GM12878 (cell line): ENCODE data around the gene ERVMER34-1. TPM values are rescaled to one million over a fixed set of nuclear protein-coding genes. Genes with fewer than 3 reads are reported as not detected.

ENCODE experiments used
- ATAC-seq: fragments of 200-7000 bp; cut with Tn5 transposase; 3 replicates; pipeline ENCODE4 v1.9.1; 2020; ENCODE audit warnings: mild to moderate bottlenecking, moderate library complexity
- BruUV-seq: library from RNA; stranded (reverse); fragments of 400-500 nt; replicated peaks from 2 replicates; lab custom pipeline; 2021; lab: Mats Ljungman, UMichigan
- CTCF ChIA-PET: fragments of 300-600 bp; sonication (Branson Sonifier 250); formaldehyde crosslinking; extraction: SDS; loops from one replicate; lab custom pipeline; 2021; ENCODE audit warnings: inconsistent platforms; lab: Yijun Ruan, JAX
- POLR2A ChIA-PET: fragments of 350-600 bp; formaldehyde crosslinking; extraction: SDS; loops from one replicate; lab custom pipeline; 2021; ENCODE audit warnings: inconsistent platforms; lab: Charles Lee
- RAD21 ChIA-PET: fragments of 300-600 bp; sonication (Branson Sonifier 250); formaldehyde crosslinking; loops from one replicate; lab custom pipeline; 2023; ENCODE audit warnings: antibody characterized with exemption; ENCODE audit not compliant: unreplicated experiment; lab: Charles Lee
- SMC1A ChIA-PET: fragments of 300-600 bp; sonication (Branson Sonifier 250); formaldehyde crosslinking; loops from one replicate; lab custom pipeline; 2023; ENCODE audit not compliant: unreplicated experiment, uncharacterized antibody; lab: Charles Lee
- DNase-seq: peaks from one replicate; pipeline ENCODE4 v3.0.0-alpha.2; 2011; ENCODE audit warnings: low read depth, low spot score
- FAIRE-seq: peaks from 3 replicates; lab custom pipeline; 2011; peaks lifted over from hg19 to GRCh38; lab: Jason Lieb, UNC
- H2AFZ ChIP-seq: 2 replicates; pipeline ENCODE4 v1.6.0; 2011; ENCODE audit warnings: low read depth, low read length, control low read depth; ENCODE audit not compliant: control insufficient read depth
- H3K27ac ChIP-seq: 2 replicates; pipeline ENCODE4 v1.5.1; 2011; ENCODE audit warnings: control low read depth; ENCODE audit not compliant: control insufficient read depth, insufficient read depth
- H3K27me3 ChIP-seq, 2 experiments: replicated peaks in 1 of 2; 2 replicates each; pipeline versions ENCODE4 v1.6.0 to v1.6.1; 2011; ENCODE audit warnings: low read length in 1 of 2; ENCODE audit not compliant: control insufficient read depth in 2 of 2, insufficient read depth in 2 of 2
- H3K36me3 ChIP-seq, 2 experiments: 2 replicates each; pipeline ENCODE4 v1.5.1; 2011; ENCODE audit warnings: low read length in 1 of 2; ENCODE audit not compliant: control insufficient read depth in 2 of 2, insufficient read depth in 2 of 2
- H3K4me1 ChIP-seq: 2 replicates; pipeline ENCODE4 v1.6.1; 2011; ENCODE audit warnings: mild to moderate bottlenecking, low read length, moderate library complexity, mixed read lengths; ENCODE audit not compliant: control insufficient read depth, insufficient read depth
- H3K4me2 ChIP-seq: 2 replicates; pipeline ENCODE4 v1.6.0; 2011; ENCODE audit warnings: control low read depth; ENCODE audit not compliant: control insufficient read depth, insufficient read depth
- H3K4me3 ChIP-seq: fragments of 200-600 bp; sonication (generic); 2 replicates; pipeline ENCODE4 v1.5.1; 2016
- H3K79me2 ChIP-seq: 2 replicates; pipeline ENCODE4 v1.6.0; 2011; ENCODE audit warnings: low read length; ENCODE audit not compliant: control insufficient read depth, insufficient read depth
- H3K9ac ChIP-seq: 2 replicates; pipeline ENCODE4 v1.8.0; 2011; ENCODE audit warnings: low read length, control low read depth, mixed read lengths; ENCODE audit not compliant: control insufficient read depth, insufficient read depth
- H3K9me3 ChIP-seq: replicated peaks from 3 replicates; pipeline ENCODE4 v1.5.1; 2011; ENCODE audit warnings: mild to moderate bottlenecking, low read length; ENCODE audit not compliant: control insufficient read depth, insufficient read depth
- H4K20me1 ChIP-seq: 2 replicates; pipeline ENCODE4 v1.6.0; 2011; ENCODE audit not compliant: control insufficient read depth, insufficient read depth
- BCL11A ChIP-seq: IDR thresholded peaks from 2 replicates; pipeline ENCODE4 v1.6.1; 2011; ENCODE audit warnings: low read depth, low read length
- BMI1 ChIP-seq: fragments of 450-650 bp; IDR thresholded peaks from 2 replicates; pipeline ENCODE4 v1.6.1; 2016; ENCODE audit warnings: mild to moderate bottlenecking, moderate library complexity, borderline replicate concordance
- BRCA1 ChIP-seq: IDR thresholded peaks from 2 replicates; pipeline ENCODE4 v1.6.1; 2011; ENCODE audit warnings: low read depth, low read length, improper control_type of control experiment
- FOXM1 ChIP-seq: IDR thresholded peaks from 2 replicates; pipeline ENCODE4 v1.6.1; 2012; ENCODE audit warnings: low read depth, mild to moderate bottlenecking, inconsistent platforms, low read length, moderate library complexity
- MEF2B ChIP-seq: fragments of 450-650 bp; IDR thresholded peaks from 2 replicates; pipeline ENCODE4 v1.6.1; 2018; ENCODE audit warnings: mild to moderate bottlenecking, moderate library complexity; ENCODE audit not compliant: partially characterized antibody, poor library complexity, severe bottlenecking
- NFIC ChIP-seq: IDR thresholded peaks from 2 replicates; pipeline ENCODE4 v1.6.1; 2012; ENCODE audit warnings: low read depth, mild to moderate bottlenecking, inconsistent platforms, low read length, moderate library complexity
- NFYB ChIP-seq: IDR thresholded peaks from 2 replicates; pipeline ENCODE4 v1.6.1; 2011; ENCODE audit warnings: low read depth, mild to moderate bottlenecking, low read length, improper control_type of control experiment, moderate library complexity; ENCODE audit not compliant: insufficient read depth
- NKRF ChIP-seq: fragments of 450-650 bp; conservative IDR thresholded peaks from 2 replicates; pipeline ENCODE4 v1.6.1; 2017; ENCODE audit warnings: mild to moderate bottlenecking, moderate library complexity
- NR2C2 ChIP-seq: IDR thresholded peaks from 2 replicates; pipeline ENCODE4 v1.6.1; 2011; ENCODE audit warnings: borderline replicate concordance, low read depth; ENCODE audit not compliant: control insufficient read depth, insufficient read length
- RAD21 ChIP-seq: IDR thresholded peaks from 2 replicates; pipeline ENCODE4 v1.6.1; 2011; ENCODE audit warnings: mild to moderate bottlenecking, low read depth, low read length, moderate library complexity; ENCODE audit not compliant: insufficient read depth
- RAD51 ChIP-seq: fragments of 450-650 bp; IDR thresholded peaks from 2 replicates; pipeline ENCODE4 v1.6.1; 2016; ENCODE audit warnings: moderate library complexity, mild to moderate bottlenecking, inconsistent platforms
- RELB ChIP-seq: fragments of 450-650 bp; IDR thresholded peaks from 2 replicates; pipeline ENCODE4 v1.6.1; 2017; ENCODE audit warnings: low read depth, mild to moderate bottlenecking, moderate library complexity
- RUNX3 ChIP-seq: IDR thresholded peaks from 2 replicates; pipeline ENCODE4 v1.6.1; 2012; ENCODE audit warnings: low read length, inconsistent platforms
- SMAD1 ChIP-seq: fragments of 450-650 bp; IDR thresholded peaks from 2 replicates; pipeline ENCODE4 v1.6.1; 2018; ENCODE audit warnings: mild to moderate bottlenecking, low read depth; ENCODE audit not compliant: partially characterized antibody
- SMARCA5 ChIP-seq: fragments of 450-650 bp; IDR thresholded peaks from 2 replicates; pipeline ENCODE4 v1.6.1; 2017; ENCODE audit warnings: mild to moderate bottlenecking
- STAT3 ChIP-seq: IDR thresholded peaks from 2 replicates; pipeline ENCODE4 v1.6.1; 2011; ENCODE audit warnings: low read depth, low read length, improper control_type of control experiment
- WRNIP1 ChIP-seq: IDR thresholded peaks from 2 replicates; pipeline ENCODE4 v1.6.1; 2011; ENCODE audit warnings: low read depth, low read length, improper control_type of control experiment, borderline replicate concordance
- WGBS: methylation state at CpG from one replicate; pipeline ENCODE4 v1.1.6; 2016; ENCODE audit warnings: low lambda C conversion rate; ENCODE audit not compliant: insufficient replicate concordance, insufficient coverage; ENCODE audit errors: missing lambda C conversion rate; 5-methylcytosine and 5-hydroxymethylcytosine counted together
- in situ Hi-C: fragments of 300-500 bp; cut with MboI; formaldehyde crosslinking; loops from 9 replicates; pipeline ENCODE4 v1.14.3; 2018; ENCODE audit warnings: mixed read lengths
- intact Hi-C: fragments of 100-400 bp; cut with micrococcal nuclease; formaldehyde crosslinking; loops from one replicate; pipeline ENCODE4 v1.14.2; 2022; ENCODE audit not compliant: unreplicated experiment
- polyA plus RNA-seq, 11 experiments: library from polyadenylated mRNA; depleted of rRNA in 4 of 11; unstranded in 6 of 11; stranded (reverse) in 5 of 11; fragments of >200 nt; fragmentation: Nextera tagmentation in 4 of 11; fragmentation: Illumina TruSeq in 1 of 11; extraction: Ambion mirVana in 4 of 11; extraction: Trizol in 1 of 11; gene quantifications; 1 replicate in 1 of 11; 2 replicates in 10 of 11; pipeline versions ENCODE4 v1.2.1 to v1.2.3, GENCODE V29; 2011 to 2016; ENCODE audit warnings: inconsistent platforms in 2 of 11, missing spikeins in 2 of 11, low read depth in 1 of 11
- total RNA-seq, 4 experiments: library from RNA; depleted of rRNA in 3 of 4; stranded (reverse); fragments of >200 nt in 3 of 4; fragmentation: Illumina TruSeq in 1 of 4; extraction: Trizol in 1 of 4; gene quantifications; 2 replicates each; pipeline versions ENCODE4 v1.2.1 to v1.2.3, GENCODE V29; 2013 to 2021

The ERVMER34-1 gene
- total and polyA plus RNA-seq, 10 of the 15 experiments (the other 5 are each of a cell fraction or from before 2014, with no cell fraction given): not detected

GRCh38 chr4:52789774-52790173, 38.5 kb upstream of the ERVMER34-1 start:
- ChIA-PET RAD21 (no interaction called here), SMC1A (no interaction called here), POLR2A (no interaction called here), CTCF (no interaction called here)
- no peak overlapping the region for H3K4me3 ChIP-seq
- no peak for FAIRE-seq
- 54% methylated on average over 6 of the region's 6 CpGs for WGBS
- H3K9me3 ChIP-seq: no peaks in the 10 kb centered on the region
- no peaks in the 10 kb centered on the region for H3K27me3 ChIP-seq
- DNase-seq: no peak
- no TSS peak for BruUV-seq
- no peaks in the 10 kb centered on the region for H4K20me1 ChIP-seq
- H3K4me2 ChIP-seq: no peak overlapping the region
- H3K27ac ChIP-seq: no peak overlapping the region
- intact Hi-C loops: no loop called here
- no peaks in the 10 kb centered on the region for H3K79me2 ChIP-seq
- no peaks in the 10 kb centered on the region for H3K4me1 ChIP-seq
- H2AFZ ChIP-seq: no peak overlapping the region
- in situ Hi-C loops: no loop called here
- no peak for ATAC-seq
- no peak overlapping the region for H3K9ac ChIP-seq
- no peaks in the 10 kb centered on the region for H3K36me3 ChIP-seq
- TF ChIP-seq SMARCA5 (no peak), RELB (no peak), STAT3 (no peak), NR2C2 (no peak), WRNIP1 (no peak)
- TF ChIP-seq, all 136 proteins: peak for 0

- FAIRE-seq: no peak
- no peak overlapping the region for H3K27ac ChIP-seq
- H3K27me3 ChIP-seq: no peaks in the 10 kb centered on the region
- no peak for ATAC-seq
- BruUV-seq: no TSS peak
- RAD21 ChIA-PET: no interaction called here
- no peaks in the 10 kb centered on the region for H3K79me2 ChIP-seq
- in situ Hi-C loops: no loop called here
- intact Hi-C loops: no loop called here
- H3K9me3 ChIP-seq: no peaks in the 10 kb centered on the region
- CTCF ChIA-PET: no interaction called here
- SMC1A ChIA-PET: no interaction called here
- H3K36me3 ChIP-seq: no peaks in the 10 kb centered on the region
- no peak overlapping the region for H3K4me3 ChIP-seq
- POLR2A ChIA-PET: no interaction called here
- no peak for DNase-seq
- H3K9ac ChIP-seq: no peak overlapping the region
- no peak overlapping the region for H3K4me2 ChIP-seq
- WGBS: 43% methylated on average over 6 of the region's 6 CpGs
- no peaks in the 10 kb centered on the region for H3K4me1 ChIP-seq
- H4K20me1 ChIP-seq: no peaks in the 10 kb centered on the region
- no peak overlapping the region for H2AFZ ChIP-seq
- TF ChIP-seq NFIC (no peak), MEF2B (no peak), BCL11A (no peak), NFYB (no peak), RAD21 (no peak), RAD51 (no peak), SMAD1 (no peak), BRCA1 (no peak), BMI1 (no peak), NKRF (no peak), FOXM1 (no peak), RUNX3 (no peak)
Observed at GRCh38 chr4:52788806-52789205, 37.6 kb upstream of the ERVMER34-1 start.
